ENCODE data around the gene CENPX. TPM values are rescaled to one million over a fixed set of nuclear protein-coding genes. Genes with fewer than 3 reads are reported as not detected.

CENPX gene
- total and polyA plus RNA-seq, 2 of the 13 experiments (the other 11 are each of a cell fraction or from before 2014, with no cell fraction given) = 92.7 to 170 TPM

GRCh38 chr17:82015311-82015971 is 7.2 kb downstream of the CENPX start (continued):
- TF ChIP-seq SMARCC2 (IDR thresholded peaks at IDR 0.05) (no peak), KMT2A (CRISPR knock-in tag; IDR thresholded peaks at IDR 0.05) (no peak), THRA (CRISPR knock-in tag; IDR thresholded peaks at IDR 0.05; ENCODE audit: borderline replicate concordance) (peak; percentile 77; the same call in 1 of the 2 replicates), HMGXB4 (CRISPR knock-in tag; IDR thresholded peaks at IDR 0.05; ENCODE audit: borderline replicate concordance in 1 of 2, low read depth in 1 of 2) (no peak), CEBPB (IDR thresholded peaks at IDR 0.05; ENCODE audit: borderline replicate concordance, low read depth, low read length) (no peak), BORCS8-MEF2B (CRISPR knock-in tag; IDR thresholded peaks at IDR 0.05) (no peak), ZNF557 (CRISPR knock-in tag; IDR thresholded peaks at IDR 0.05) (no peak), ZMAT3 (CRISPR knock-in tag; conservative IDR thresholded peaks at IDR 0.05) (no peak), ZNF780A (CRISPR knock-in tag; IDR thresholded peaks at IDR 0.05) (no peak), GTF2F1 (IDR thresholded peaks at IDR 0.05; ENCODE audit: low read length) (no peak), HMG20A (CRISPR knock-in tag; IDR thresholded peaks at IDR 0.05; ENCODE audit: borderline replicate concordance) (0 out of 2 replicates have a peak, but pooled peaks have one; percentile 12), ZNF644 (CRISPR knock-in tag; IDR thresholded peaks at IDR 0.05; ENCODE audit: low read depth) (no peak), ZNF136 (CRISPR knock-in tag; IDR thresholded peaks at IDR 0.05; ENCODE audit: low read depth) (no peak), AKNA (CRISPR knock-in tag; IDR thresholded peaks at IDR 0.05; ENCODE audit: borderline replicate concordance) (no peak), ARNT2 (CRISPR knock-in tag; IDR thresholded peaks at IDR 0.05; ENCODE audit: low read depth) (no peak), CAMTA2 (CRISPR knock-in tag; IDR thresholded peaks at IDR 0.05; ENCODE audit: borderline replicate concordance) (no peak), POLR2AphosphoS5 (IDR thresholded peaks at IDR 0.05; ENCODE audit: low read depth, low read length) (no peak), ZNF891 (CRISPR knock-in tag; IDR thresholded peaks at IDR 0.05) (no peak), PHB2 (IDR thresholded peaks at IDR 0.05; ENCODE audit: partially characterized antibody) (no peak), ZNF34 (CRISPR knock-in tag; IDR thresholded peaks at IDR 0.05; ENCODE audit: borderline replicate concordance) (no peak)

Measured in HepG2 (cell line).